Uterus (tissue), 4 donors: ENCODE data around the gene PCAT7. TPM values are rescaled to one million over a fixed set of nuclear protein-coding genes. Genes with fewer than 3 reads are reported as not detected.
"Not testable (repeated sequence)": the region's sequence is repeated elsewhere in the genome, so short reads cannot be mapped to it uniquely, and the experiment has no call there.

Source experiments
- DNase-seq, 2 donors: peaks; one replicate each; pipeline ENCODE4 v3.0.0-alpha.2; 2019 to 2020
- H3K27ac ChIP-seq, 2 donors: fragments of 200-600 bp; sonication (generic); 1 replicate in 1 of 2; 2 replicates in 1 of 2; pipeline ENCODE4 v1.5.1; 2016 to 2018
- H3K27me3 ChIP-seq, 2 donors: fragments of 200-600 bp; sonication (generic); one replicate each; pipeline ENCODE4 v1.5.1; 2018 to 2019; ENCODE audit warnings: control low read depth in 1 of 2
- H3K36me3 ChIP-seq, 2 donors: fragments of 200-600 bp; sonication (generic); one replicate each; pipeline ENCODE4 v1.5.1; 2019; ENCODE audit warnings: control low read depth in 1 of 2
- H3K4me1 ChIP-seq, 2 donors: fragments of 200-600 bp; sonication (generic); one replicate each; pipeline ENCODE4 v1.5.1; 2018 to 2019; ENCODE audit warnings: control low read depth in 1 of 2
- H3K4me3 ChIP-seq, 2 donors: fragments of 200-600 bp; sonication (generic); 1 replicate in 1 of 2; 2 replicates in 1 of 2; pipeline ENCODE4 v1.5.1; 2018 to 2019; ENCODE audit warnings: mild to moderate bottlenecking in 1 of 2
- H3K9me3 ChIP-seq, 2 donors: fragments of 200-600 bp; sonication (generic); one replicate each; pipeline ENCODE4 v1.5.1; 2019; ENCODE audit warnings: control low read depth in 1 of 2
- CTCF ChIP-seq, 4 experiments: fragments of 200-600 bp in 2 of 4; fragments of 450-650 bp in 2 of 4; sonication (generic) in 2 of 4; IDR thresholded peaks; one replicate each; pipeline ENCODE4 v1.5.1; 2016 to 2019; ENCODE audit warnings: antibody characterized with exemption in 4 of 4, mild to moderate bottlenecking in 2 of 4, moderate library complexity in 1 of 4
- POLR2A ChIP-seq, 2 donors: fragments of 450-650 bp; IDR thresholded peaks; one replicate each; pipeline ENCODE4 v1.6.1; 2016; ENCODE audit warnings: antibody characterized with exemption in 2 of 2, mild to moderate bottlenecking in 1 of 2, moderate library complexity in 1 of 2
- intact Hi-C: fragments of 100-400 bp; cut with DNase I; formaldehyde crosslinking; loops from one replicate; pipeline ENCODE4 v1.15.1; 2023; ENCODE audit warnings: low total_unique reads
- total RNA-seq, 4 donors: library from RNA; depleted of rRNA in 3 of 4; stranded (reverse); fragments of >200 nt in 3 of 4; gene quantifications; one replicate each; pipeline versions ENCODE4 v1.1.0 to v1.2.4, GENCODE V29; 2014 to 2023
- donor health status: DM: yes; HTN: yes; CAD: no.

The PCAT7 gene
- total RNA-seq = not detected

- H3K9me3 ChIP-seq = no peaks in the 10 kb centered on the region
- intact Hi-C loops = no loop called here
- no peak for DNase-seq
- no peaks in the 10 kb centered on the region for H3K27me3 ChIP-seq
- peak in 1 of 4 experiments; percentile 27 for TF ChIP-seq CTCF (IDR thresholded peaks at IDR 0.05)
- TF ChIP-seq POLR2A (IDR thresholded peaks at IDR 0.05) = no peak
- no peaks in the 10 kb centered on the region for H3K4me1 ChIP-seq
- no peaks in the 10 kb centered on the region for H3K36me3 ChIP-seq
- no peak within 1 kb of the TSS for H3K27ac ChIP-seq
- H3K4me3 ChIP-seq = no peak within 1 kb of the TSS
Observed at GRCh38 chr9:94554439-94555331, at the start of gene PCAT7. PCAT7 (plus strand) TSS chr9:94555083.

GRCh38 chr9:94506370-94506769 lies 48.5 kb upstream of the PCAT7 start:
- H3K4me1 ChIP-seq, DNase-seq, H3K27ac ChIP-seq, H3K4me3 ChIP-seq, H3K36me3 ChIP-seq, intact Hi-C loops, H3K9me3 ChIP-seq, H3K27me3 ChIP-seq: not testable (repeated sequence)

DNA sequence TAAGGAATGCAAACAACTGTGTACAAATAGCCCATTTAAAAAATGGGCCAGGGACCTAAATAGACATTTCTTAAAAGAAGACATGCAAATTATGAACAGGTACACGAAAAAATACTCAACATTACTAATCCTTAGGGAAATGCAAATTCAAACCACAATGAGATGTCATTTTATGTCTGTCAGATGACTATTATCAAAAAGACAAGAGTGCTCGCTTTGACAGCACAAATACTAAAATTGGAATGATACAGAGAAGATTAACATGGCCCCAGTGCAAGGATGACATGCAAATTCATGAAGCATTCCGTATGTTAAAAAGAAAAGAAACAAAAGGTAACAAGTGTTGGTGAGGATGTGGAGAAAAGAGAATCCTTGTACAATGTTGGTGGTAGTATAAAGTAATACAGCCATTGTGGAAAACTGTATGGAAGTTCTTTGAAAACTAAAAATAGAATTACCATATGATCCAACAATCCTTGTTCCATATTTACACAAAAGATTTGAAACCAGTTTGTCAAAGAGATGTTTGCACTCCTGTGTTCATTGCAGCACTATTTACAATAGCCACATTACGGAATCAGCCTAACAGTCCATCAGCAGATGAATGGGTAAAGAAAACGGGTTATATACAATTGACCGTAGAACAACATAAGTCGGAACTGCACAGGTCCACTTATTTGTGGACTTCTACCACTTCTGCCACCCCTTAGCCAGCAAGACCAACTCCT lies 47.2 kb upstream of the PCAT7 start:
- DNase-seq = no peak
- H3K36me3 ChIP-seq = no peaks in the 10 kb centered on the region
- H3K4me1 ChIP-seq = no peaks in the 10 kb centered on the region
- no peak overlapping the region for H3K27ac ChIP-seq
- no peak for TF ChIP-seq POLR2A (IDR thresholded peaks at IDR 0.05)
- no peak for TF ChIP-seq CTCF (IDR thresholded peaks at IDR 0.05)
- no peaks in the 10 kb centered on the region for H3K9me3 ChIP-seq
- no peak overlapping the region for H3K4me3 ChIP-seq
- no peaks in the 10 kb centered on the region for H3K27me3 ChIP-seq
- intact Hi-C loops = no loop called here

DNA sequence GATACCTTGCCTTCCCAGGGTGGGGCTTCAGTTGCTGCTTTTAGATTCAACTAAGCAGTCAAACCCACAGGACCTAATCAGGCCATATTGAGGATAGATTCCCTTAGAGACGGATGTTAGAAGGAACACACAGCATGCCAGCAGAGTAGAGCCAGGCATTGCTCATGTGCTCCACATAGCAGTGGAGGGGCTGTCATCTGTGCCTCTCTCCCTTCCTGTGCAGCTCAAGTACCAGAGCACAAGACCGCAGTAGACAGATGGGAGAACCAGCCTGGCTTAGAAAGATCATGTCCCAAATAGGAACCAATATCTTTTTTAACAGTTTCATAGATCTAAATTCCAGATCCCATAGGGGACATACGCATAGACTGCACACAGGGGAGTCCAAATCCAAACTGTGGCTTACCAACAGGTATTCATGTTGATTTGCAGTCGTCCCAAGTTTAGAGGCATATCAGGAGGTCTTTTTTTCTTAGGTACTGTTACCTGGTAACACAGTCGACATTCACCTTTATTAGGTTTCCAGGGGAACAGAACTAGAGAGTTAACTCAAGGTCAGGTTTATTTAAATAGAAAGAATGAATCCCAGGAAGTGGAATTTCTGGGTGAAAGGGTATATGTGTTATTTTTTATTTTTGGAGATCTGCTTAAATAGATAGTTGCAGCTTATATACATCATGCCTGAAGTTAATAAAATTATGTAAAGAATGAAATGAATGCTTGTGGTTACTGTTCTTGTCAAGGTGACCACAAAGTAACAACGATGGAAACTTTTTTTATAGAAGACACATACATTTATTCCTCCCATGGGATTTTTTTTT lies 43.5 kb upstream of the PCAT7 start:
- intact Hi-C loops = no loop called here

More for the DNA sequence above, 43.5 kb upstream of the PCAT7 start:
- Histone ChIP-seq H3K27me3 (no peaks in the 10 kb centered on the region), H3K27ac (no peak overlapping the region), H3K4me1 (no peaks in the 10 kb centered on the region), H3K36me3 (no peaks in the 10 kb centered on the region), H3K9me3 (no peaks in the 10 kb centered on the region), H3K4me3 (no peak overlapping the region)
- TF ChIP-seq CTCF (IDR thresholded peaks at IDR 0.05) (no peak), POLR2A (IDR thresholded peaks at IDR 0.05) (no peak)
- DNase-seq = no peak
